ENCODE data around the gene SLC38A1. TPM values are rescaled to one million over a fixed set of nuclear protein-coding genes. Genes with fewer than 3 reads are reported as not detected.
"Not testable (repeated sequence)": the region's sequence is repeated elsewhere in the genome, so short reads cannot be mapped to it uniquely, and the experiment has no call there.

The SLC38A1 gene
- total RNA-seq, 2 donors from 2014 or later = 142 to 169 TPM

DNA sequence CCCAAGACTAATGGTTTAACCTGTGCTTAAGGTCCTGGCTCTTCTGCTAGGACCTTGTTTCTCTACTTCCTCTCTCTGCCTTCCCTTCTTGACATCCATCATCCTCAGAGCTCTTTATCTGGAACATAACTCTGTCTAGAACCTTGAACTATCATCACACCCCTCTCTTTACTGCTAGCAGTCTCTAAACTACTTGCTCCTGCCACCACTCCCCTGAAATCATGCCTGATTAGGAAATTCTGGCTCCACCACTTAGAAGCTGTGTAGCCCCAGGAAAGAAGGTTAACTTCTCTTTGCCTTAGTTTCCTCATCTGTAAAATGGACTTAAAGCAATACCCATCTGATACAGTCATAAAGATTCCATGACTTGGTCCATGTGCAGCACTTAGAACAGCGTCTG lies 9.1 kb downstream of the SLC38A1 start:
- Mint-ChIP-seq H3K9me3 (no peaks in the 10 kb centered on the region), H3K27me3 (no peaks in the 10 kb centered on the region), H3K36me3 (peaks cover 7% of the 10 kb centered on the region), H3K4me1 (ENCODE audit: low read depth in 2 of 2) (peaks cover 22 to 36% of the 10 kb centered on the region in 2 donors), H3K27ac (no peak overlapping the region), H3K4me3 (no peak overlapping the region)
- no peak for ATAC-seq
- DNase-seq (ENCODE audit: low spot score) = no peak

DNA sequence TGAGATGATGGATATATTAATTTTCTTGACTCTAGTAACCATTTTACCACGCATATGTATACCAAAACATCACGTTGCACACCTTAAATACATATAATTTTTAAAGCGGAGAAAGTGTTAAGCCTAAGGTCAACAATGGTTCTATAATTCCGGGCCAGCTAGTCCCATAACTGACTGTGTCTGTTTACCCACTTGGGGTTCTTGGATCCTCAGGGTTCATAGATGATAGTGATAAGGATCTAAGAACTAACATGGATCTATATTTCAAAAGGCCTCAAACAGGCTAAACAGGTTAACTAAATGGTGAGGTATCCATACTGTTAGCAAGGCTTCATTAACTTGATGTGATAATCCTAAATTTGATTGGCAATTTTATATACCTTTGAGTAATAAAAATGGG lies 9.8 kb downstream of the SLC38A1 start:
- no peak for ATAC-seq
- no peak overlapping the region for H3K4me3 Mint-ChIP-seq
- H3K27me3 Mint-ChIP-seq = no peaks in the 10 kb centered on the region
- H3K27ac Mint-ChIP-seq = no peak overlapping the region
- H3K4me1 Mint-ChIP-seq (ENCODE audit: low read depth in 2 of 2) = peaks cover 22 to 34% of the 10 kb centered on the region in 2 donors
- H3K36me3 Mint-ChIP-seq = peaks cover 14% of the 10 kb centered on the region
- DNase-seq (ENCODE audit: low spot score) = no peak
- H3K9me3 Mint-ChIP-seq = no peaks in the 10 kb centered on the region

DNA sequence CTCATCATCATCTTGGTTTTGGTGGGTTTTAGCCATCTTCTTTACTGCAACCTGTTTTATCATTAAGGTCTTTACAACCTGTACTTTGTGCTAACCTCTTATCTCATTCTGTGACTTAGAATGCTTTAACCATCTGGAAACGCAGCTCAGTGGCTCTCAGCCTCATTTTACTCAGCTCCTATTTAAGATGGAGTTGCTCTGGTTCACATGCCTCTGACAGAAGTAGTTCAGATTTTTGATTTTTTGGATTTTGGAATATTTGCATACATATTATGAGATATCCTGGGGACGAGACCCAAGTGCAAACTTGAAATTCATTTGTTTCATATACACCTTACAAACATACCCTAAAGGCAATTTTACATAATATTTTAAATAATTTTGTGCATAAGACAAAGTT lies 10.7 kb downstream of the SLC38A1 start:
- H3K36me3 Mint-ChIP-seq = peaks cover 22% of the 10 kb centered on the region
- no peak overlapping the region for H3K4me3 Mint-ChIP-seq

DNA sequence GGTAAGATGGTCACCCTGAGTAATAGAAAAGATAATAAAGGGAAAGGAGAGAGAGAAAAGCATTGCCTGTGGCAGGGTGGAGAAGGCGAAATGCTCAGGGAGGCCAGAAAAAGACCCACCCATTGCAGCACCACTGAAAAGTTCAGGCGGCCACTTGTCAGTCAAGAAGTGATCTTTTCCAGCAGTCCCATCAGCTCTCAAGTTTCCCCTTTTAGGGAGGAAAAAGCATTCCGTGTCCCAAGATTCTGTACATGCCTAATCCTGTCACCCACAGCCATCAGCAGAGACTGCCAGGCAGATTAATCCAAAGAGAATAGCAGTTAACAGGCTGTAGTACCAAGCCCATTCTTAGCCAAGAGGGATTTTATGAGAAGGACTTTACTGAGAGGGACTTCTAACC lies 11.9 kb downstream of the SLC38A1 start:
- peak overlapping the region in 1 of 2 donors; percentile 45 for H3K27ac Mint-ChIP-seq
- ATAC-seq (no peak), DNase-seq (ENCODE audit: low spot score) (no peak)
- peaks cover 30% of the 10 kb centered on the region for H3K36me3 Mint-ChIP-seq
- no peaks in the 10 kb centered on the region for H3K27me3 Mint-ChIP-seq
- no peaks in the 10 kb centered on the region for H3K9me3 Mint-ChIP-seq
- peaks cover 26 to 28% of the 10 kb centered on the region in 2 donors for H3K4me1 Mint-ChIP-seq (ENCODE audit: low read depth in 2 of 2)
- no peak overlapping the region for H3K4me3 Mint-ChIP-seq

More for the DNA sequence above, 10.7 kb downstream of the SLC38A1 start:
- Mint-ChIP-seq H3K9me3 (no peaks in the 10 kb centered on the region), H3K4me1 (ENCODE audit: low read depth in 2 of 2) (peaks cover 23 to 27% of the 10 kb centered on the region in 2 donors), H3K27ac (no peak overlapping the region), H3K27me3 (no peaks in the 10 kb centered on the region)
- DNase-seq (ENCODE audit: low spot score) (no peak), ATAC-seq (no peak)

GRCh38 chr12:46253544-46254162 lies 15.2 kb downstream of the SLC38A1 start:
- Mint-ChIP-seq H3K27me3 (no peaks in the 10 kb centered on the region), H3K9me3 (peaks cover 4% of the 10 kb centered on the region), H3K4me1 (ENCODE audit: low read depth in 2 of 2) (peaks cover 50 to 56% of the 10 kb centered on the region in 2 donors), H3K36me3 (peaks cover 61% of the 10 kb centered on the region), H3K27ac (no peak overlapping the region), H3K4me3 (no peak overlapping the region)
- ATAC-seq (no peak), DNase-seq (ENCODE audit: low spot score) (no peak)

DNA sequence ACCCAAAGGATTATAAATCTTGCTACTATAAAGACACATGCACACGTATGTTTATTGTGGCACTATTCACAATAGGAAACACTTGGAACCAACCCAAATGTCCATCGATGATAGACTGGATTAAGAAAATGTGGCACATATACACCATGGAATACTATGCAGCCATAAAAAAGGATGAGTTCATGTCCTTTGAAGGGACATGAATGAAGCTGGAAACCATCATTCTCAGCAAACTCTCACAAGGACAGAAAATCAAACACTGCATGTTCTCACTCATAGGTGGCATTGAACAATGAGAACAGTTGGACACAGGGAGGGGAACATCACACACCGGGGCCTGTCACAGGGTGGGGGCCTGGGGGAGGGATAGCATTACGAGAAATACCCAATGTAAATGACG lies 16.8 kb downstream of the SLC38A1 start:
- ATAC-seq; H3K4me3 Mint-ChIP-seq; H3K27me3 Mint-ChIP-seq; DNase-seq (ENCODE audit: low spot score); H3K9me3 Mint-ChIP-seq; H3K27ac Mint-ChIP-seq: not testable (repeated sequence)
- peaks cover 78% of the 10 kb centered on the region for H3K36me3 Mint-ChIP-seq
- peaks cover 62 to 65% of the 10 kb centered on the region in 2 donors for H3K4me1 Mint-ChIP-seq (ENCODE audit: low read depth in 2 of 2)

GRCh38 chr12:46249960-46250359 lies 18.9 kb downstream of the SLC38A1 start:
- Mint-ChIP-seq H3K36me3 (peaks cover 75% of the 10 kb centered on the region), H3K27ac (peak overlapping the region in 1 of 2 donors; percentile 36), H3K4me1 (ENCODE audit: low read depth in 2 of 2) (peaks cover 66 to 67% of the 10 kb centered on the region in 2 donors)
- H3K4me3 Mint-ChIP-seq; ATAC-seq; DNase-seq (ENCODE audit: low spot score); H3K27me3 Mint-ChIP-seq; H3K9me3 Mint-ChIP-seq: not testable (repeated sequence)

- Mint-ChIP-seq H3K4me3 (no peak overlapping the region), H3K4me1 (ENCODE audit: low read depth in 2 of 2) (peaks cover 80 to 88% of the 10 kb centered on the region in 2 donors), H3K27ac (peak overlapping the region in 1 of 2 donors; percentile 79), H3K27me3 (no peaks in the 10 kb centered on the region), H3K9me3 (peaks cover 7% of the 10 kb centered on the region), H3K36me3 (peaks cover 67% of the 10 kb centered on the region)
- no peak for DNase-seq (ENCODE audit: low spot score)
- ATAC-seq = peak in 1 of 2 donors; percentile 52
These were observed 22.7 kb downstream of the SLC38A1 start for GRCh38 chr12:46246021-46246700.

GRCh38 chr12:46244997-46245396 lies 23.8 kb downstream of the SLC38A1 start:
- H3K27ac Mint-ChIP-seq = peak overlapping the region in 1 of 2 donors; percentile 79
- peak overlapping the region; percentile 18 for H3K4me3 Mint-ChIP-seq
- ATAC-seq (no peak), DNase-seq (ENCODE audit: low spot score) (no peak)
- peaks cover 7% of the 10 kb centered on the region for H3K9me3 Mint-ChIP-seq
- H3K27me3 Mint-ChIP-seq = no peaks in the 10 kb centered on the region
- H3K4me1 Mint-ChIP-seq (ENCODE audit: low read depth in 2 of 2) = peaks cover 70 to 77% of the 10 kb centered on the region in 2 donors
- peaks cover 61% of the 10 kb centered on the region for H3K36me3 Mint-ChIP-seq

DNA sequence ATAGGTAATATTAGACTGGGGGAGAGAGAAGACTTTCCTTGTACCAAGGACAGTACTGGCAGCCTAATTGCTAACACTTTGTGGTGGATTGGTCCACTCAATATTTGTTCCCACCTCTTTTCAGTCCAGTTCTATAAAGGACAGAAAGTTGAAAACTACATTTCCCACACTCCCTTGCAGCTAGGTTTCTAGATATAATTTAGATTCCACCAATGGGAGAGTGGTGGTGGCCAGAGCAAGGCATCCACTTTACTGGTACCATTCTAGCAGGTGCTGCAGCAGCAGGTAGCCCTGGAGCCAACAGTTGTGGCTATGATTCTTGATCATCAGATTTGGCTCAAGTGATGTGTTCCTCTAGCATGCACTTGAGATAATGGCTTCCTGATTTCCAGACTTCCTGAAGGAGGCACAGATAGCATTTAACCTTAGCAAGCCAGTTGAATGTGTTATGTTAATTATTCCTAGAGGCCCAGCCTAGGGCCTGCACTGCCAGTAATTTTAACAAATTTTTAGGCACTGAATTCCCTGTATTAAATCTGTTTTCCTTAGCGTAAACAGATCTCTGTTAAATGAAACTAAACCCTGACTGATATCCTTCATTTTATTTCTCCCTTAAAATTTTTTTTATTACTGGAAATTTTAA lies 24.4 kb downstream of the SLC38A1 start:
- H3K27ac Mint-ChIP-seq = peak overlapping the region in 1 of 2 donors; percentile 45
- H3K9me3 Mint-ChIP-seq = peaks cover 7% of the 10 kb centered on the region
- H3K4me1 Mint-ChIP-seq (ENCODE audit: low read depth in 2 of 2) = peaks cover 64 to 71% of the 10 kb centered on the region in 2 donors
- ATAC-seq (no peak), DNase-seq (ENCODE audit: low spot score) (no peak)
- H3K27me3 Mint-ChIP-seq = no peaks in the 10 kb centered on the region
- no peak overlapping the region for H3K4me3 Mint-ChIP-seq
- H3K36me3 Mint-ChIP-seq = peaks cover 55% of the 10 kb centered on the region

- ATAC-seq (no peak), DNase-seq (ENCODE audit: low spot score) (no peak)
- no peak overlapping the region for H3K4me3 Mint-ChIP-seq
- H3K4me1 Mint-ChIP-seq (ENCODE audit: low read depth in 2 of 2) = peaks cover 52 to 54% of the 10 kb centered on the region in 2 donors
- H3K9me3 Mint-ChIP-seq = no peaks in the 10 kb centered on the region
- H3K27me3 Mint-ChIP-seq = no peaks in the 10 kb centered on the region
- peak overlapping the region in 1 of 2 donors; percentile 37 for H3K27ac Mint-ChIP-seq
- H3K36me3 Mint-ChIP-seq = peaks cover 38% of the 10 kb centered on the region
These were observed 26.3 kb downstream of the SLC38A1 start for GRCh38 chr12:46242569-46242968.

- ATAC-seq = no peak
- Mint-ChIP-seq H3K4me3 (no peak overlapping the region), H3K27ac (peak overlapping the region in 1 of 2 donors; percentile 48), H3K36me3 (peaks cover 32% of the 10 kb centered on the region), H3K9me3 (no peaks in the 10 kb centered on the region), H3K27me3 (no peaks in the 10 kb centered on the region), H3K4me1 (ENCODE audit: low read depth in 2 of 2) (peaks cover 36 to 46% of the 10 kb centered on the region in 2 donors)
- no peak for DNase-seq (ENCODE audit: low spot score)
These were observed 28.4 kb downstream of the SLC38A1 start for GRCh38 chr12:46240436-46240835.

- H3K9me3 Mint-ChIP-seq = no peaks in the 10 kb centered on the region
- DNase-seq (ENCODE audit: low spot score) = no peak
- no peak overlapping the region for H3K4me3 Mint-ChIP-seq
- peak overlapping the region in 1 of 2 donors; percentile 59 for H3K27ac Mint-ChIP-seq
- H3K27me3 Mint-ChIP-seq = no peaks in the 10 kb centered on the region
- H3K4me1 Mint-ChIP-seq (ENCODE audit: low read depth in 2 of 2) = peaks cover 36 to 43% of the 10 kb centered on the region in 2 donors
- ATAC-seq = no peak
- H3K36me3 Mint-ChIP-seq = peaks cover 28% of the 10 kb centered on the region
These were observed 30.0 kb downstream of the SLC38A1 start for GRCh38 chr12:46238821-46239220.

Data from natural killer cell treated with Interleukin-12 subunit alpha and Interleukin-12 subunit beta and Interleukin-15 and Interleukin-18, amount 100 ng/mL, for 72 hours (primary cell).